Inflammatory macrophage (primary cell): Measurements from ENCODE around the gene MAP3K13.
A peak's percentile ranks its signal among the peaks of the same experiment; 100 is the strongest.
"Not testable (repeated sequence)": the region's sequence is repeated elsewhere in the genome, so short reads cannot be mapped to it uniquely, and the experiment has no call there.

ENCODE experiments used
- DNase-seq, 2 donors: peaks; one replicate each; pipeline ENCODE4 v3.0.0-alpha.2; 2020 to 2022

MAP3K13 gene

DNA sequence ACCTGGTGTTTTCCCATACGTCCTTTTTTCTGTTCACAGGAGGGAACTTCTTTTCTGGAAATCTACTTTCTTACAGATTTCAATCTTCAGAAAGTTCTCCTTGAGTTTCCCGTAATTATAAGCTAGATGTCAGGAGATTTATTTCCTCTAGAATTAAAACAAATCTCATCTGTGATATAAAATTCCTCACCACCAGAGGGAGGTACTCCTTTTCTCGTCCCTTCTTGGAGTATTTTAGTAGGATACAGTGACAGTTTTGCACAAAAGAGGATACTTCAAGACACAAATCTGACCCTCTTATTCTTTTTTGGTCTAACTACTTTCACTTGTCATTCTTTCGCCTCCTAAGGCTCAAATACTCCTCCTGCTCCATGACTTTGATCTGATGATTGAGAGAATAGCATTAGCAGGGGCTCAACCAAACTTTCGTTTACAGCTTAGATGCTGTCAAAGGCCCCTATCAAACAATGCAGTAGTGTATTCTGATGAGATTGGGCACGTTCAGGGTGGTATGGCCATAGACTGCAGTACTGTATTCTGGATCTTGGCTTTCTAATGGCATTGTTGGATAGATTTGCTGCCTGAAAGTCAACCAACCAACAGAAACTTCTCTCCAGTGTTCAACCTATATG lies 97.9 kb downstream of the MAP3K13 start:
- peak; percentile 7 to 56 for DNase-seq

DNA sequence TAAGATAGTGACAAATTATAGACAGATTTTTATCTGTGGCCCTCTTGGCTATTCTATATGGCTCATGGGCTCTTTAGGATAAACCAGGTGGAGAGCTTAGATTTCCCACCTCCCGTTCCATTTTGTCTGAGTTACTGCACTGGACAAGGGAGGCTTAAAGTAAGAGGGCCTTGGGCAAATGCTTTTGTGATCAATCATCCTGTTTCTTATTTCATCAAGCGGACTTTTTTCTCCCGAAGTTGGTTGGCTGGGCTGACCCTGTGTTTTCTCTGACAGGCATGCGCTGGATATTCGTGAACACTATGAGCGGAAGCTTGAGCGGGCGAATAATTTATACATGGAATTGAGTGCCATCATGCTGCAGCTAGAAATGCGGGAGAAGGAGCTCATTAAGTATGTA lies 102.5 kb downstream of the MAP3K13 start:
- no peak for DNase-seq

DNA sequence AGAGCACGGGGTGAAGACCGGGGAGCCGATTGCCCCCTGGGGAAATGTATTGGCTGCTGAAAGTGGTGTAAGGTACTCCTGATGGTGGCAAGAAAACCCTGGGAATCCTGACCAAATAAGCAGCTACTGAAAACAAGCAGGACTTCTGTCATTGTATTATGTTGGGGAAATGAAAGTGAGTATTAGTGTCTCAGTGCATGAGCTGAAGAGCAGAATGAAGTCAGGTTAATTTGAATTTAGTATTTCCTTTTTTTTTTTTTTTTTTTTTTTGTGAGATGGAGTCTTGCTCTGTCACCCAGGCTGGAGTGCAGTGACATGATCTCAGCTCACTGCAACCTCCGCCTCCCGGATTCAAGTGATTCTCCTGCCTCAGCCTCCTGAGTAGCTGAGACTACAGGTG lies 103.2 kb downstream of the MAP3K13 start:
- not testable (repeated sequence) for DNase-seq

DNA sequence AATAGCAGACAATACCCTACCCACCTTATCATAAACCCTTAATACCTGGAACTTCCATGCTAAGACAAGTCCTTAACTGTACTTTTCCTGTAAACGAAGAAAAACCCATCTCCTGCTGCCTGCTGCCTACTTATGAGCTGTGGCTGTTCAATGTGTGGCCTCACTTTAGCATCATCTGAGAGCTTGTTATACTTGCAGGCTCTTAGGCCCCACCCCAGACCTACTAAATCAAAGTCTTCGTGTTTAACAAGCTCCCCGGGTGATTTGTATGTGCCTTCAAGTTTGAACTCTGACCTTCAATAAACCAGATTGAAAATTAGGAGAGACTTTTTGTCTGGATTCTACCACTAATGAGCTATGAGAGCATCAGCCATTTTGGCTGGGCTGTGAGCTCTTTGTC lies 106.6 kb downstream of the MAP3K13 start:
- no peak for DNase-seq

DNA sequence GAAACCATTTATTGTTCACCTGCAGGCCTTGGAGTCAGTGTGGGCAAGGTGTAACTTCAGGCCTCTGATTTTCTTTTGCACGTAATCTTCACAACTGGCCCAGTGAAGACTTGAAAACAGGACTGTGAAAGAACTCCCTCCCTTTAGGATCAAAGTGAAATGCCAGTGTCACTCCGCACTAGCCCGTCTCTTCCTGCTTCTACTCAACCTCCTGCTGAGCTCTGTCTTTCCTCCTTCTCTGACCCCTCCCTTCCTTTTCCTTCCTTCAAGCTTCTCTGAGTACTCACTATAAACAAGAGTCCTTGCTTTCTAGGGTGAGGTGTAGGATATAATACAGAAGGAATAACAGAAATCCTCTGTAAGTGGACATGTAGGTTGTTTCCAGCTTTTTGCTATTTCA lies 107.4 kb downstream of the MAP3K13 start:
- DNase-seq = no peak

DNA sequence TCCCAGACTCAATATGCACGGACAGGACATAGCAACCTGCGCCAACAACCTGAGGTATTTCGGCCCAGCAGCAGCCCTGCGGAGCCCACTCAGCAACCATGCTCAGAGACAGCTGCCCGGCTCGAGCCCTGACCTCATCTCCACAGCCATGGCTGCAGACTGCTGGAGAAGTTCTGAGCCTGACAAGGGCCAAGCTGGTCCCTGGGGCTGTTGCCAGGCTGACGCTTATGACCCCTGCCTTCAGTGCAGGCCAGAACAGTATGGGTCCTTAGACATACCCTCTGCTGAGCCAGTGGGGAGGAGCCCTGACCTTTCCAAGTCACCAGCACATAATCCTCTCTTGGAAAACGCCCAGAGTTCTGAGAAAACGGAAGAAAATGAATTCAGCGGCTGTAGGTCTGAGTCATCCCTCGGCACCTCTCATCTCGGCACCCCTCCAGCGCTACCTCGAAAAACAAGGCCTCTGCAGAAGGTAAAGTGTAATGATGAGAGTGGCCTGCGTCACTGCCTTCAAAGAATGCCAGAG lies 110.4 kb downstream of the MAP3K13 start:
- no peak for DNase-seq

DNA sequence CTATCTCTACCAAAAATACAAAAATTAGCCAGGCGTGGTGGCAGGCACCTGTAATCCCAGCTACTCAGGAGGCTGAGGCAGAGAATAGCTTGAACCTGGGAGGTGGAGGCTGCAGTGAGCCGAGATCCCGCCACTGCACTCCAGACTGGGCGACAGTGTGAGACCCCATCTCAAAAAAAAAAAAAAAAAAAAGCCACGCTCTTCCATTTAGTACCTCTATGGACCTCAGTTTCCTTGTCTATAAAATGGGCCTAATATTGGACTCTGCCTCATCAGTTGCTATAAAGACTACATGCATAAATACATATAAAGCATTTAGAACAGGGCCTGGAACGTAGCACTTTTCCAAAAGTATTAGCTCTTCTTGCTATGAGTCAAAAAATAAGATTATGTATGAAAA lies 112.0 kb downstream of the MAP3K13 start:
- not testable (repeated sequence) for DNase-seq

DNA sequence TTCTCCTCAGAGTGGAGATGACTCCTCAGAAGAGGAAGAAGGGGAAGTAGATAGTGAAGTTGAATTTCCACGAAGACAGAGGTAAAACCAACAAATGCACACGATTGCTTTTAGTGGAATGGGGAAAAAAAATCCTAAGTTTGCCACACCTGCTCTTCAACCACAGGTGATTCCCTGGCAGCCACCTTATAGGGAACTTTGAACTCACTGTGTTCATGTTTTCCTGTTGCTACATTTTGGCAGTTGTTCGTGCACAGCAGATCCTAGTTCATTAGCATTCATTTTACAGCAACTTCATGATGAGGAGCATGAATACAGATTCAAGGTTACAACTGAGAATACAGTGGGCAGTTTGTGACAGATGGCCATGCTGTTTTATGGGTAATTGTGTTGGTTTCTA lies 114.4 kb downstream of the MAP3K13 start:
- DNase-seq = no peak

DNA sequence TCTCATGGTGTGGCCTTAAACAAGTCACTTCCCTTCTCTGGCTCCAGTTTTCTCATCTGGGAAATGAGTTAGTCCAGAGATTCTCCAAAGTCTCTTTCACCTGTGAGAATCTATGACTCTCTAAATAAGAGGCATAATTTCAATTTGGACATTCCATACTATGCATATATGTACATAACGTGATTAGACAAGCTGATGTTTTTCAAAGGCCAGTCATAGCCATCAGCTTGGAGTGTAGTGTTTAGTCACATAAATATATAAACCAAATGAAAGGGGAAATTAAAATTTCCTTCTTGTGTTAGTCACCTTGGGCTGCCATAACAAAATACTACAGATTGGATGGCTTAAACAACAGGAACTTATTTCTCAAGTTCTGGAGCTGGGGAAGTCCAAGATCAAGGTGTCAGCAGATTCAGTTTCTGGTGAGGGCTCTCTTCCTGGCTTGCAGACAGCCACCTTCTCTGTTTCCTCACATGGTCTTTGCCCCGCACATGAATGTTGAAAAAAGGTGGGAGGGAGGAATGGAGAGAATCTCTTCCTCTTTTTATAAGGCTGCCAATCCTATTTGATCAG lies 116.5 kb downstream of the MAP3K13 start:
- peak; percentile 15 to 39 for DNase-seq

DNA sequence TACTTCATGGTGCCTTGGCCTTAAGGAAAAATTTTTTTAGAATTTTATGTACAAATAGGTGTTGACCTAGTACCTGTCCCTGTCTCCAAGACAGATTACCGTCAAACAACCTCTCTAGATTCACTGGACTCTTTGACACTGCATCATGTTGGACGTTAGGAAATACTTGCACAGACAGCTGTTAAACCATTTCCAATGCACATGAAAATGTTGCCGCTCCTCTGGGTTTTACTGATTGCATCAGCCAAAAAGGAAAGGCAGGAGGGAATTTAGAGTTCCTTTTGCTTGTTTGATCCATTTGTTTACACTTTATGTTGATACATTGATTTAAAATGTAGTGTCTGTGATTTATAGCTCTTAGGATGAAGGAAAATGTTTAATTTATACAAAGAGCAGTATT lies 121.4 kb downstream of the MAP3K13 start:
- no peak for DNase-seq

DNA sequence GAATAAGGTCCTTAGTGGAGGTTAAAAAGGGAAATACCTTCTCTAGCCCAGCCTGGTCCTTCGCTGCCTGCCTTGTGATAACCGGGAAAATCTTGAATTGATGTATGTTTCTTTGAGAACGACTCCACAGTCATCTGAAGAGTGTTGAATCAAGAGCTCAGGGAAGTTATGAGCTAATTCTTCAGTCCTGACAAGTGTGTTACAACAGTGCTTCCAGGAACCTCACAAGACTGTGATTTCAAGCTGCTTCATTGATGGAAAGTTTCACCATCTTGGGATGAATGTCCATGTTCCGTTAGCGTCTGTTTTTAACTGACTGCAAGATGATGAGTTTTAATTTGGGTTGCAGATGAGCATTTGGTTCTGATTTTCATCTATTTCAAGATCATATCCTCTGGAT lies 123.5 kb downstream of the MAP3K13 start:
- DNase-seq = no peak

DNA sequence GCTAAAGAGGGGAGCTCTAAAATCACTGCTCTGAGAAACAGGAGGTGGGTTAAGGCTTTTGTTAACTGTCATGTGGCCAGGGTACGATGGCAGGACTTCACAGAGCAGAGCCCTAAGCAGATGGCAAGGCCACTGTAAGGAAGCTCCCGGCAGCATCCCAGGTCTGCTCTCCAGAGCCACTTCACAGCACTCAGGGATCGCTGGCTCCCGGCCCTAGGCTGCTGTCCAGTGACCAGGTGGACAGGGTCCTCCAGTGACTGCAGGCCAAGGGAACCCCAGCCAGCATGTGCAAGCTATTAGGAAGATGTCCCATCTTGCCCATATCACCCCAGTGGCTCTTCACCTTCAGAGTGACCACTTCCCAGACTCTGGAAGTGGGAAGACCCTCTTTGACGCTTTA lies 125.5 kb downstream of the MAP3K13 start:
- DNase-seq = no peak

DNA sequence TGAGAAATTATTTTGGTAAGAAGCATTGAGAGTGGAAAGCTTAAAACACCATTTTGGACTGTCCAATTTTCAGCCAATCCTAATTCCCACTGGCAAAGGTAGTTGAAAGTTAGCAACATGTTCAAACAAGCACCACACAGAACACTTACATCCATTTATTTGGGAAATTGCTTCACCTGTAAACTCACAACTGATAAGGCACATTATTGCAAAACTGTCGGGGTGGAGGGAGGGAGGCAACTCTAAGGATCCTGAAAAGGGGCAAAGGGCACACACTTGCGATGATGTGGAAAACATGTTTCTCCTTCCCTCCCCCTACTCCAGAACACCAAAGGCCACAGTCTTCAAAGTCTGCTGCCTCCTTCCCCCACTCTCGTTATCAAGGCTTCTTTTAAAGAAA lies 126.5 kb downstream of the MAP3K13 start:
- DNase-seq = no peak

DNA sequence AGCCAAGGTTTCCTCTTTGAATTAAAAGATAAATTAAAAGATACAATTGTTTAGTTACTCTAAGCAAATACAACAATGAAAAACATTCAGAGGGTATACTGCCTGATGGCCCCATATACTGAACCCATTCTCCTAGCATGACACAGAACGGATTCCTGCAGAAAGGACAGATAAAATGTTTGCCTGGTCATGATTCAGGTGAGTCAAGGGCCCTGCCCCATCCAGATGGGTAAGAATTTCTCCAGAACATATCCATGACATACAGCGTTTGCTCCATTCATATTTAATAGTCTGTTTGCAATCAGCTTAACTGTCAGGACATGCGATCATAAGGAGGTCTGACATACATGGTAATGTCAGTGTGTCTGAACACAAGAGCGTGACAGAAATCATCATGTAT lies 127.3 kb downstream of the MAP3K13 start:
- no peak for DNase-seq

DNA sequence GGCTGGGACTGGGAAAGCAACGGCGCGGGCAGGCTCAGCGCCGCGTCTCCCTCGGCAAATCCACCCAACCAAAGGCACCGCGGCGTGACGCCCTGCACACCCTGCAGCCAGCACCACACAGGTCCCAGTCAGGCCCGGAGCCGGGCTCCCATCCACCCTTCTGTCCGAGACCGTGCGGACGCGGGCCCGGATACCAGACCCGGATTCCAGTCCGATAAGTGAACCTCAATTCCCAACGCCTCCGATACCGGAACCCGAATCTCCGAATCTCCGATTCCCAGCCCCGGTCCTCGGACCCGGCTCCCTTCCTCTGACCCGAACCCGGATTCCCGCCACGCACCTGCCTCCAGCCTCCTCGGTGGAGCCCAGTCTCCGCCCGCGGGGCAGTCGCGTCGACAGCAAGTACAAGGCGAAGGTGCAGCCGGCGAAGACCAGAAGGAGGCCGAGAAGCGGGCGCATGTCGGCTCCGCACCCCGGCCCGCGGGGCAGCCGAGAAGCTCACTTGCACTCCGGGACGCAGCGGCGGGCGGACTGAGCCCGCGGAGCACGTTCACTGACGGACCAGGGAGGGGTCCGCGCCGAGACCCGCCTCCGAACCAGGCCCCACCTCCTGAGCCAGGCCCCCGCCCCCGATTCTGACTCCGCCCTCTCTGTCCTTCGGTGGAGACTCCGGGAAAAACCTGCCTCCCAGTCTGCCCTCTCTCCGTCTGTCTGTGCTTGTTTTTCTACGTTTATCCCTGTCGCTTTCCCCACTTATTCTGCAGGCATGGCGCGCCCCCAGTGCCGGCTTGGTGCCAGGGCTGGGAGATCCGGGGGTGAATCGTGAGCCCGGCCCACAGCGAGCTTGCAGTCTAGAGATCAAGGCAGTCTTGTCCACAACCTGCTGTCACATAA lies 135.8 kb downstream of the MAP3K13 start, which contains the start of gene TMEM41A:
Gene TMEM41A (minus strand): TSS at position 533 of the 894 bp plus-strand sequence. CDS start 74 bp downstream, at position 459.
- peak; percentile 93 to 95 for DNase-seq

DNA sequence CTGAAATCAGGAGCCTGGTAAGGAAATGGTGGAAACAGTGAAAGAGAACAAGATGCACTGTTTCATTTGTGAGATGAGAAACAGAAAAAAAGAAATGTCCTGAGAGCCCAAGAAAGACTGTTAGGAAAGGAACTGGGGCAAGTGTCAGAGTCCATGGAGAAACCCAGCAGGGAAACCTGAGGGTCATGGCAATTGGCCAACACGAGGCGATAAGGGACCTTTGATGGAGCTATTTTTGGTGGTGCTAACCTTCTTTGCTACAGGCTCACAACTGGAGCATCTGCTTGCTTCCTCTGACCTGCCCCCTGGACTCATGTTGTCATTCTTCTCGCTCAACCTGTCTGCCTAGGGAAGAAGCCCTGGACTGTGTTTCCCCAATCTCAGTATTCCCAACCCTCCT lies 140.1 kb downstream of the MAP3K13 start:
- no peak for DNase-seq

DNA sequence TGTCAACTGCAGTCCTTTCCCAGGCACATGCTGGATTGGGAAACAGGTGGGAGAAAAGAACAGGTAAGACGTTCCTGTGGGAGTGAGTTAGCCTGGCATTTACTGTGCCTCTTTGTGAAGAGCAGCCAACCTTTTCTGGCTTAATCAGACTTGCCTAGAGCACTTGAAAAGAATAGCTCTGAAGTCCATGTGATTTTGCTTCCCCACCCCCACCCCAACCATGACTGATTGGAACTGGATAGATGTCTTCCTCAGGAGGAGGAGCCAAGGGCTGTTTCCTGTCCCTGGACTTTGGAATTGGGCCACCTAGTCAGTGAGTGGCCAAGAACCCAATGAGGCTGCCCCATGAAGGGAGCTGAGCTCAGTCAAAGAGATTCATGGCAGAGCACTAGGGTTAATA lies 140.6 kb downstream of the MAP3K13 start:
- DNase-seq = no peak

DNA sequence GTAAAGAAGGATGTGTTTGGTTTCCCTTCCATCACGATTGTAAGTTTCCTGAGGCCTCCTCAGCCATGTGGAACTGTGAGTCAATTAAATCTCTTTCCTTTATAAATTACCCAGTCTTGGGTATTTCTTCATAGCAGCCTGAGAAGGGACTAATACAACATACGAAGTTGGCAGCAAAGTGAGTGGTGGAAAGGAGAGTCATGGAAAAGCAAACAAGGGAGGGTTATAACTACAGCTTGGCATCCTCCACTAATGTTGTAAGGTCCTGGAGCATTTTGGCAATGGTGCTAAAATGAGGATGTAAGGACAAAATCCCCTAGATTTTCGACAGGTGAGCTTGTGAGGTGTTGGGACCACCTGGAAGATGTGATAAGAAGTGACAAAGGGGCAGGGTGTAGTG lies 141.7 kb downstream of the MAP3K13 start:
- no peak for DNase-seq

DNA sequence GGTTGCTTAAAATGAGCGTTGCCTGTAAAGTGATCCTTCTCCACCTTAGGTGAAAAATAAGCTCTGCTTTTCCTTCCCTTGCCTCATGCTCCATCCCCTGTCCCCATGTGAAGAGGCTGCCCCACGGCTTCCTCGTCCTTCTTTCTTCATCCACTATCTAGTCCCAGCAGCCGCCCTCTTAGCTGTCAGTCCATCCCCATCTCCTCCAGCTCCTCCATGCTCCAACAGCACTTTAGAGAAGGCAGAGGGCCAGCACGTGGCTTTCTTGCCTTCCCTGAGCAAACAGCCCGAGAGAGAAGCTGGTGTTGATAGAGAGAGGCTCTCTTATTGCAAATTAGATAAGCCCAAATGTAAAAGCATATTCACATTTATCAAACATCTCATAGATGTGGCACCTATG lies 144.9 kb downstream of the MAP3K13 start:
- DNase-seq = no peak

DNA sequence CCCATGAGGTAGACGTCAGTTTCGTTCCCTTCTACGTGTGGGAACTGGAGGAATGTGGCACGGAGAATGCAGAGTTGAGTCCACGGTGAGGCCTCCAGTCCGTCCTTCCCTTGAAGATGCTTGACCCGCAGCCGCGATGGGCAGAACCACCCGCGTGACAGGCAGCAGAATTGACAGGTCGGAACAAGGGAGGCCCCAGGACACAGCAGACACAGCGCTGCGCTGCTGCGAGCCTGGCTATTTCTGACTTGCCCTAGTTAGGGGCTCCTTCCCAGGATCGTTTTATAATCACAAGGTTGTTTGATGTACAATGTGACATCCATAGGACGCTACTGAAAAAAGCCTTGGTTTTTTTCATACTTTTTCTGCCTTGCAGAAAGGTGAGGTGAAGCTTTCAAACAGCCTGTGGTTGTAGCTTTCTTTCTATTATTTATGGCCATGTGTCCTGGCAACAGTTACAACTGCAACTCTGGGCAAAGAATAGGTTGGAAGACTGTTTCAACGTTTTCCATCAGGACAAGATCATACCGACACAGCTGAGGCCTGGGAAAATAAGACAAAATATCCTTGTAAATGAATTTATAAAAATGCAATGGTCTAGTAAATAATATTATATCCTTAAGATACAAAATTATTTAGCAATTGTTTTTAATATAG lies 145.5 kb downstream of the MAP3K13 start:
- no peak for DNase-seq

DNA sequence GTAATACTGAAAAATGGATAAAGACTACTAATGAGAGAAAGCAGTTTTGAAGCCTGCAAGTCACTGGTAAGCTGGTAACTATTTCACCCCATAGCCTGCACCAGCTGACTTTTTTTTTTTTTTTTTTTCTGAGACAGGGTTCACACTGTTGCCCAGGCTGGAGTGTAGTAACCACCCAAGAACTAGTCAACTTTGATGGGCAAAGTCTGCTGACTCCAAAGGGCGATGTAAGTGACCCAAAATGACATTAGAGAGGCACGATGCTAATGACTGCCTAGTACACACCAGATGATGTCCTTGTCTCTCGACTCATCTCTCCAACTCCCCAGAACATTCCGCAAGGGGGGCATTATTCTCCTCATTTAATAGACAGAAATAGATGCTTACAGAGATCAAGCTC lies 148.8 kb downstream of the MAP3K13 start:
- DNase-seq = no peak

DNA sequence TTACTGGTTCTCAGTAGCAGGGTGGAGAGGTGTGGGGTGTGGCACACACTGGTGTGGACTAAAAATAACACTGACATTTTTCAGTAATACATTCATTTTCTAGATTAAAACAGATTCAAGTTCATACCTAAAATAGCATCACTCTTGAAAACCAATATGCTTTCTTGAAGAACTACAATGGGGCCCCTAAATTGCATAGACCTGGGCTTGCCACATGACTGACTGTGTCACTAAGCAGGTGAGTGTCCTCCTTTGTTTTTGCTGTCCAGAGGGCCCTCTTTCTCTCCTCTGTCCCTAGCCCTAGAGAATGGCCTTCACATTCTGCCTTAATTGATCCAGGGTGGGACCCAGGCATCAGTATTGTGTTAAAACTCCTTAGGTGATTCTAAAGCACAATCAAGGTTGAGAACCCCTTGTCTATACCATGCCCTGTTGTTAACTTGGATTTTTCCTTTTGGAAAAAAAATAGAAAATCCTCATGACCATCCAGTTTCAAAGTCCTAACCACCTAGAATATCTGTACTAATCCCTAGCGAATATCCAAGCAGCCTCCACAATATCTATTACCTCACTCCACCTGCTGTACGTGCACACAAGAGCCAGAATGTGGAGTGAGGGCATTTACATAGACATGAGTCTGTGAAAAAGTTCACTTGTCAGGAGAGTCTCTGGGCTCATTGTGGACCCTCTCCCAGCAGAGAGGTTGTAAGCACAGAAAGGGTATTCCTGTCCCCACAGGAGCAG lies 154.6 kb downstream of the MAP3K13 start:
- no peak for DNase-seq
